Transverse colon (tissue), 4 donors: ENCODE results near the gene AGK.

Experiments used
- CTCF ChIP-seq, 5 experiments: fragments of 200-600 bp in 3 of 5; fragments of 450-650 bp in 2 of 5; sonication (generic) in 3 of 5; IDR thresholded peaks; 1 replicate in 2 of 5; 2 replicates in 3 of 5; pipeline ENCODE4 v1.5.1; 2016 to 2017; ENCODE audit warnings: antibody characterized with exemption in 5 of 5, inconsistent platforms in 3 of 5, mild to moderate bottlenecking in 2 of 5, moderate library complexity in 1 of 5
- EP300 ChIP-seq: sonication (generic); formaldehyde crosslinking; IDR thresholded peaks from one replicate; pipeline ENCODE4 v1.6.1; 2017; ENCODE audit warnings: antibody characterized with exemption, low read depth
- POLR2A ChIP-seq: fragments of 450-650 bp; IDR thresholded peaks from one replicate; pipeline ENCODE4 v1.6.1; 2016; ENCODE audit warnings: antibody characterized with exemption, mild to moderate bottlenecking, moderate library complexity
- POLR2AphosphoS5 ChIP-seq, 3 donors: sonication (generic); formaldehyde crosslinking; IDR thresholded peaks; one replicate each; pipeline ENCODE4 v1.6.1; 2016; ENCODE audit warnings: antibody characterized with exemption in 3 of 3

- TF ChIP-seq CTCF (IDR thresholded peaks at IDR 0.05): no peak
- no peak for TF ChIP-seq POLR2A
- no peak for TF ChIP-seq POLR2AphosphoS5 (IDR thresholded peaks at IDR 0.05)
- TF ChIP-seq EP300: no peak
Observed at GRCh38 chr7:141693082-141693481, 141.9 kb downstream of the AGK start.
